Suprapubic skin (tissue), 4 donors: ENCODE measurements around the gene TAGLN2. TPM values are rescaled to one million over a fixed set of nuclear protein-coding genes. Genes with fewer than 3 reads are reported as not detected.

Source experiments
- DNase-seq, 2 donors: peaks; one replicate each; pipeline ENCODE4 v3.0.0-alpha.2; 2019; ENCODE audit warnings: low spot score in 2 of 2
- H3K27ac ChIP-seq: fragments of 200-600 bp; sonication (generic); one replicate; pipeline ENCODE4 v1.5.1; 2019
- H3K27me3 ChIP-seq: fragments of 200-600 bp; sonication (generic); one replicate; pipeline ENCODE4 v1.5.1; 2019
- H3K36me3 ChIP-seq: fragments of 200-600 bp; sonication (generic); one replicate; pipeline ENCODE4 v1.5.1; 2019
- H3K4me1 ChIP-seq: fragments of 200-600 bp; sonication (generic); one replicate; pipeline ENCODE4 v1.5.1; 2019
- H3K4me3 ChIP-seq: fragments of 200-600 bp; sonication (generic); one replicate; pipeline ENCODE4 v1.5.1; 2019; ENCODE audit warnings: mild to moderate bottlenecking
- H3K9me3 ChIP-seq: fragments of 200-600 bp; sonication (generic); one replicate; pipeline ENCODE4 v1.5.1; 2019
- EP300 ChIP-seq: sonication (generic); formaldehyde crosslinking; IDR thresholded peaks from one replicate; pipeline ENCODE4 v1.6.1; 2017; ENCODE audit warnings: antibody characterized with exemption
- POLR2A ChIP-seq, 2 donors: fragments of 450-650 bp; IDR thresholded peaks; one replicate each; pipeline ENCODE4 v1.6.1; 2017; ENCODE audit warnings: antibody characterized with exemption in 2 of 2, mild to moderate bottlenecking in 2 of 2, moderate library complexity in 2 of 2
- POLR2AphosphoS5 ChIP-seq, 3 donors: sonication (generic); formaldehyde crosslinking; IDR thresholded peaks; one replicate each; pipeline ENCODE4 v1.6.1; 2017; ENCODE audit warnings: antibody characterized with exemption in 3 of 3
- WGBS: methylation state at CpG from one replicate; pipeline ENCODE4 v1.1.5; 2018; 5-methylcytosine and 5-hydroxymethylcytosine counted together
- total RNA-seq, 4 donors: library from RNA; depleted of rRNA; stranded (reverse); fragments of >200 nt; gene quantifications; one replicate each; pipeline ENCODE4 v1.1.0, GENCODE V29; 2016
- TF ChIP-seq, protein P1 (sequence below), 2 donors: fragments of 200-600 bp in 1 of 2; fragments of 450-650 bp in 1 of 2; sonication (generic) in 1 of 2; IDR thresholded peaks; one replicate each; pipeline ENCODE4 v1.5.1; 2016 to 2019; ENCODE audit warnings: antibody characterized with exemption in 2 of 2, mild to moderate bottlenecking in 1 of 2, moderate library complexity in 1 of 2

TAGLN2 gene
- total RNA-seq, 4 donors from 2014 or later, result 281 to 427 (median 338) TPM

DNA sequence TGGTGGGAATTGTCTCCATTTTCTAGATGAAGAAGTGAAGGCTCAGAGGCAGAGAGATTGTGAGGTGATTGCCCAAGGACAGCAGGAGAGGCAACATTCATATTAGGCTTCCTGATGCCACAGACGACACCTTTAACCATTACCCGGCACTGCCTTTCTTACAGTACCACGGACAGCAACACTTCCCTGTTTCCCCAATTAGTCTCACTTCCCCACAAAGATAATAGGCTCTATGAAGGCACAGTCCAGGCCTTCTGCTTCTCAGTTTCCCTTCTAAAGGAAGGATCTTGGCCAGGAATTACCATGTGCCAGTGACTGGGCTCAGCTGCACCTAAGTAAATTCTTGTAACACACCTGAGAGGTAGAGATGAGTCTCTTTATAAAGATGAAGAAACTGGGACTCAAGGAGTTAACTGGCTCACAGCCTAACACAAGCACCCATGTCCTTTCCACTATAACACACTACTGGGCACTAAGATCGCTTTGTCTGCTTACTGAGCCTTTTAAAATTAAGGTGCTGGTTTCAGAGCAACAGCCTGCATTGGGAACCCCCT is 10.5 kb upstream of the TAGLN2 start:
- Histone ChIP-seq H3K27ac (no peak overlapping the region), H3K27me3 (no peaks in the 10 kb centered on the region), H3K4me1 (peaks cover 77% of the 10 kb centered on the region), H3K36me3 (peaks cover 3% of the 10 kb centered on the region), H3K4me3 (no peak overlapping the region), H3K9me3 (no peaks in the 10 kb centered on the region)
- TF ChIP-seq POLR2AphosphoS5 (IDR thresholded peaks at IDR 0.05) (no peak), EP300 (no peak), POLR2A (IDR thresholded peaks at IDR 0.05) (no peak)
- TF ChIP-seq, protein P1, sequence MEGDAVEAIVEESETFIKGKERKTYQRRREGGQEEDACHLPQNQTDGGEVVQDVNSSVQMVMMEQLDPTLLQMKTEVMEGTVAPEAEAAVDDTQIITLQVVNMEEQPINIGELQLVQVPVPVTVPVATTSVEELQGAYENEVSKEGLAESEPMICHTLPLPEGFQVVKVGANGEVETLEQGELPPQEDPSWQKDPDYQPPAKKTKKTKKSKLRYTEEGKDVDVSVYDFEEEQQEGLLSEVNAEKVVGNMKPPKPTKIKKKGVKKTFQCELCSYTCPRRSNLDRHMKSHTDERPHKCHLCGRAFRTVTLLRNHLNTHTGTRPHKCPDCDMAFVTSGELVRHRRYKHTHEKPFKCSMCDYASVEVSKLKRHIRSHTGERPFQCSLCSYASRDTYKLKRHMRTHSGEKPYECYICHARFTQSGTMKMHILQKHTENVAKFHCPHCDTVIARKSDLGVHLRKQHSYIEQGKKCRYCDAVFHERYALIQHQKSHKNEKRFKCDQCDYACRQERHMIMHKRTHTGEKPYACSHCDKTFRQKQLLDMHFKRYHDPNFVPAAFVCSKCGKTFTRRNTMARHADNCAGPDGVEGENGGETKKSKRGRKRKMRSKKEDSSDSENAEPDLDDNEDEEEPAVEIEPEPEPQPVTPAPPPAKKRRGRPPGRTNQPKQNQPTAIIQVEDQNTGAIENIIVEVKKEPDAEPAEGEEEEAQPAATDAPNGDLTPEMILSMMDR (IDR thresholded peaks at IDR 0.05), result no peak
- no peak for DNase-seq
- 53% methylated on average over 4 of the region's 4 CpGs for WGBS

DNA sequence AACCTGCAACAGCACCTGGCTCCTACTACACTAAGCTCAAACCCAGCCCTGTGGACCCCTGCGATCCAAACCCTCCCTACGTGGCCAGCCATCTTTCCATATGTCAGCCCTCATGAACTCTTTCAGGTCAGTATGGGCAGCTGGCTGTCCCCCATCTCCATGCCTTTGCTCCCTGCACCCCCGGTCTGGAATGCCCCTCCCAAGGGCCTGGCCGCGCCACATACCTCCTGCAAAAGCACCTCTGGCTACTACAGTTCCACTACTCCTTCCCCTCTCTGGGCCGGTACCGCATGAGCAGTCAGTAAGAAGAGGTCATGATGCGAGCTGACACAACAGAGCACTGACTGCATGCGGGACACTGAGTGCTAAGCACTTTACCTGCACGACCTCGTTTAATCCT is 10.0 kb upstream of the TAGLN2 start:
- Histone ChIP-seq H3K4me3 (no peak overlapping the region), H3K36me3 (peaks cover 3% of the 10 kb centered on the region), H3K27ac (no peak overlapping the region), H3K27me3 (no peaks in the 10 kb centered on the region), H3K4me1 (peaks cover 75% of the 10 kb centered on the region), H3K9me3 (no peaks in the 10 kb centered on the region)
- 87% methylated on average over 11 of the region's 11 CpGs for WGBS
- DNase-seq, result no peak
- TF ChIP-seq POLR2A (IDR thresholded peaks at IDR 0.05) (no peak), EP300 (no peak), POLR2AphosphoS5 (IDR thresholded peaks at IDR 0.05) (no peak)
- TF ChIP-seq, protein P1 (IDR thresholded peaks at IDR 0.05), result no peak

DNA sequence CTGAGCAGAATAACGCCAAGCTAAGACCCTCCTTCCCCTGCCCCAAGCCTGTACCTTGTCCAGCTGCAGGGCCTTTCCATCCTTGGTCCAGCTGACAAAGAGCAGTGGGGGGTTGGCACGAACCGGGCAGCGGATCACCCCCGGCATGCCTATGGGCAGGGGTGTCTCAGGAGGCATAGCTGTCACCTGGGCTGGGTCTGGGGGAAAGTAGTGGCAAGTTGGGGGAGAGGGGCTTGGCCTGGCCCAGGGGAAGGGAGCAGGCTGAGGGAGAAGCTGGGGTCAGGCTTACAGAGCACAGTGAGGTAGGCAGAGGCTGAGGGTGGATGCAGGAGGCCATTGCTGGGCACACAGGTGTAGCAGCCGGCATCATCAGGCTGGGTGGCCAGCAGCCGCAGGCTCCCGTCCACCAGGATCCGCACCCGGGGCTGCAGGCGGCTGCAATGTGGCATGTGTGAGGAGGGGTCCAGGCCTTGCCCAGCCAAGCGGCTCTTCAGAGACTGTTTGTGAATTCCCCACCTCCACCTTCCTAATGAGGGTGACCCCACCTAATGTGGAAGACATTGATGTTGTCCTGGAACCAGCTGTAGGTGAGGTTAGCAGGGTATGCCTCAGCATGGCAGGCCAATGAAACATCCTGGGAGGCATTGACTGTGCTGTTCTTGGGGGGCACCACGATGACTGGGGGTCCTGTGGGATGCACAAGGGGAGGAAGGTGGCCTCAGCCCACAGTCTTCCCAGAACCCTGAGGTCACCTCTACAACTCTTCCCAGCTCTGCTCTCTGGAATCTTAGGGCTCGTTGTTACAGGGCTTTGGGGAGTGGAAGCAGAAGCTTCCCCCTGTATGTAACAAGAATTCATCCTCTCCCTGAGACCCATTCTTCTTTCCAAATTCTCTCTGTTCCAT is 9.1 kb upstream of the TAGLN2 start:
- 76% methylated on average over 12 of the region's 14 CpGs for WGBS
- peak in 1 of 2 donors; percentile 53 for DNase-seq
- no peaks in the 10 kb centered on the region for H3K27me3 ChIP-seq
- H3K9me3 ChIP-seq, result no peaks in the 10 kb centered on the region
- H3K36me3 ChIP-seq, result peaks cover 3% of the 10 kb centered on the region
- TF ChIP-seq, protein P1 (IDR thresholded peaks at IDR 0.05), result no peak
- TF ChIP-seq POLR2A (IDR thresholded peaks at IDR 0.05) (no peak), POLR2AphosphoS5 (IDR thresholded peaks at IDR 0.05) (no peak), EP300 (no peak)
- no peak overlapping the region for H3K27ac ChIP-seq
- H3K4me1 ChIP-seq, result peaks cover 73% of the 10 kb centered on the region
- H3K4me3 ChIP-seq, result no peak overlapping the region

DNA sequence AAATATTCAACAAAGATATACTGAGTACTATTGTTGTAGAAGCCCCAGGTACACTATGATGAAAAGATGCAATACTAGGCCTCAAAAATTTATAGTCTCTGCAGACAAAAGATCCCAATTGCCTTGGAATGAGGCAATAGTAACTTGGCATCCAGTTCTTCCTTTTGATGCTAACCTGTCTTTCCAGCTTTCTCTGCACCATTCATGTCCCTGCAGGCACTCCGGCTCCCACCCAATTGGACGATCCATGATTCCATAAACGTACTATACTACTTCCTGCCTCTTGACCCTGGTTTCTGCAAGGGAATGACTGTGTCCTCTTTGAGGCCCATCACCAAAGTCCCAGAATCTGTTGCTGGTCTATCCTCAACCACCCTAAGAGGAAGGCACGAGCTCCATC is 8.0 kb upstream of the TAGLN2 start:
- Histone ChIP-seq H3K4me3 (no peak overlapping the region), H3K36me3 (peaks cover 3% of the 10 kb centered on the region), H3K4me1 (peaks cover 66% of the 10 kb centered on the region), H3K27me3 (no peaks in the 10 kb centered on the region), H3K9me3 (no peaks in the 10 kb centered on the region), H3K27ac (peak overlapping the region; percentile 49)
- peak in 1 of 3 donors; percentile 67 for TF ChIP-seq POLR2AphosphoS5 (IDR thresholded peaks at IDR 0.05)
- TF ChIP-seq, protein P1 (IDR thresholded peaks at IDR 0.05), result no peak
- no peak for TF ChIP-seq EP300
- DNase-seq, result no peak
- WGBS, result 58% methylated on average over 4 of the region's 4 CpGs
